Measurements from ENCODE around the gene TSR1.
"Not testable (repeated sequence)": the region's sequence is repeated elsewhere in the genome, so short reads cannot be mapped to it uniquely, and the experiment has no call there.

The TSR1 gene

GRCh38 chr17:2317796-2318195 lies 18.5 kb downstream of the TSR1 start:
- Histone ChIP-seq H3K4me3 (replicated peaks; ENCODE audit: insufficient read depth, low read length) (no peak overlapping the region), H3K27ac (replicated peaks) (no peak overlapping the region), H3K27me3 (ENCODE audit: insufficient read depth, poor library complexity, severe bottlenecking) (no peaks in the 10 kb centered on the region)
- TF ChIP-seq REST (IDR thresholded peaks at IDR 0.05; ENCODE audit: insufficient replicate concordance, low read depth) = no peak
- TF ChIP-seq SPI1 (IDR thresholded peaks at IDR 0.05; ENCODE audit: borderline replicate concordance, low read depth) = no peak
- TF ChIP-seq CTCF (IDR thresholded peaks at IDR 0.05; ENCODE audit: insufficient read depth, low read length) = no peak
- no peak for TF ChIP-seq GABPA (IDR thresholded peaks at IDR 0.05; ENCODE audit: low read depth)
- TF ChIP-seq POLR2AphosphoS5 (IDR thresholded peaks at IDR 0.05; ENCODE audit: low read depth) = no peak
- no peak for DNase-seq (ENCODE audit: low read depth in 1 of 2, low spot score in 1 of 2)

GRCh38 chr17:2316916-2317205 lies 19.4 kb downstream of the TSR1 start:
- not testable (repeated sequence) for H3K27me3 ChIP-seq (ENCODE audit: insufficient read depth, poor library complexity, severe bottlenecking); H3K27ac ChIP-seq (replicated peaks); H3K4me3 ChIP-seq (replicated peaks; ENCODE audit: insufficient read depth, low read length); DNase-seq (ENCODE audit: low read depth in 1 of 2, low spot score in 1 of 2)

- H3K27ac ChIP-seq (replicated peaks) = no peak overlapping the region
- no peak for DNase-seq (ENCODE audit: low read depth in 1 of 2, low spot score in 1 of 2)
- no peak overlapping the region for H3K4me3 ChIP-seq (replicated peaks; ENCODE audit: insufficient read depth, low read length)
- H3K27me3 ChIP-seq (ENCODE audit: insufficient read depth, poor library complexity, severe bottlenecking) = no peaks in the 10 kb centered on the region
- TF ChIP-seq GABPA (IDR thresholded peaks at IDR 0.05; ENCODE audit: low read depth) (no peak), CTCF (IDR thresholded peaks at IDR 0.05; ENCODE audit: insufficient read depth, low read length) (no peak), SPI1 (IDR thresholded peaks at IDR 0.05; ENCODE audit: borderline replicate concordance, low read depth) (no peak)
These were observed 23.5 kb downstream of the TSR1 start for GRCh38 chr17:2312736-2313135.

- Histone ChIP-seq H3K27ac (replicated peaks) (no peak overlapping the region), H3K27me3 (ENCODE audit: insufficient read depth, poor library complexity, severe bottlenecking) (no peaks in the 10 kb centered on the region), H3K4me3 (replicated peaks; ENCODE audit: insufficient read depth, low read length) (no peak overlapping the region)
- TF ChIP-seq CTCF (IDR thresholded peaks at IDR 0.05; ENCODE audit: insufficient read depth, low read length) (no peak), SPI1 (IDR thresholded peaks at IDR 0.05; ENCODE audit: borderline replicate concordance, low read depth) (no peak), GABPA (IDR thresholded peaks at IDR 0.05; ENCODE audit: low read depth) (no peak), REST (IDR thresholded peaks at IDR 0.05; ENCODE audit: insufficient replicate concordance, low read depth) (no peak), POLR2AphosphoS5 (IDR thresholded peaks at IDR 0.05; ENCODE audit: low read depth) (no peak)
- DNase-seq (ENCODE audit: low read depth in 1 of 2, low spot score in 1 of 2) = no peak
These were observed 26.7 kb downstream of the TSR1 start for GRCh38 chr17:2309338-2310154.

All from HL-60 (cell line).